Neutrophil (primary cell): ENCODE measurements around the gene RAP1B.

Experiments used
- H3K27ac ChIP-seq: fragments of 200-600 bp; sonication (generic); 2 replicates; pipeline ENCODE4 v1.5.1; 2016; ENCODE audit warnings: mild to moderate bottlenecking, moderate library complexity
- H3K27me3 ChIP-seq: fragments of 200-600 bp; sonication (generic); 2 replicates; pipeline ENCODE4 v1.6.0; 2016; ENCODE audit warnings: mild to moderate bottlenecking
- H3K36me3 ChIP-seq: fragments of 200-600 bp; sonication (generic); 2 replicates; pipeline ENCODE4 v1.5.1; 2017
- H3K4me1 ChIP-seq, 2 experiments: fragments of 200-600 bp in 1 of 2; sonication (generic) in 1 of 2; 1 replicate in 1 of 2; 2 replicates in 1 of 2; pipeline versions ENCODE4 v1.5.1 to v1.6.1; 2013 to 2016; ENCODE audit warnings: low read depth in 1 of 2, low read length in 1 of 2, mild to moderate bottlenecking in 1 of 2, moderate library complexity in 1 of 2; ENCODE audit not compliant: control insufficient read depth in 1 of 2, insufficient read depth in 1 of 2
- H3K4me3 ChIP-seq, 2 experiments: fragments of 200-600 bp in 1 of 2; sonication (generic) in 1 of 2; 1 replicate in 1 of 2; 2 replicates in 1 of 2; pipeline ENCODE4 v1.5.1; 2013 to 2016; ENCODE audit warnings: low read depth in 1 of 2, low read length in 1 of 2, mild to moderate bottlenecking in 1 of 2, moderate library complexity in 1 of 2
- H3K9me3 ChIP-seq: fragments of 200-600 bp; sonication (generic); 2 replicates; pipeline ENCODE4 v1.5.1; 2016
- CTCF ChIP-seq: fragments of 200-600 bp; sonication (generic); IDR thresholded peaks from 2 replicates; pipeline ENCODE4 v1.5.1; 2016; ENCODE audit warnings: antibody characterized with exemption

The RAP1B gene

DNA sequence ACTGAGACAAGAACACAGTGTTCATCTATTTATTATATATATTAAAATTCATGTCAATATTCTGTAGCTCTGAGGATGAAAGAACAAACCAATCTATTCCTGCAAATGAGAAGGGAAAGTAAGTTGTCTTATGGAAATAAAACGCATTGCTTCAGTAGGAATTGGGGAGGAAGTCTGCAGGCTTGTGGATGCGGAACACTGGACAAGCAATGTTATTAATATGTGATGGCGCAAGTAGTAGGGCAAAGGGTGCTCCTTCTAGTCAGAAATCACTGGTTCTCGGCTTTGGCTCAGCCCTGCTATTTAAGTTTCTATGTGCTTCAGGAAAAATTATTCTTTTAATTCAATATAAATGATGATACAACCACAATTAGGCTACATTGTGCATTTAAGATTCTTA is 28.8 kb upstream of the RAP1B start:
- Histone ChIP-seq H3K4me3 (no peak overlapping the region), H3K27me3 (no peaks in the 10 kb centered on the region), H3K9me3 (no peaks in the 10 kb centered on the region), H3K4me1 (no peaks in the 10 kb centered on the region), H3K27ac (no peak overlapping the region), H3K36me3 (no peaks in the 10 kb centered on the region)
- TF ChIP-seq CTCF: no peak

- Histone ChIP-seq H3K27me3 (no peaks in the 10 kb centered on the region), H3K4me3 (no peak overlapping the region), H3K27ac (no peak overlapping the region), H3K9me3 (no peaks in the 10 kb centered on the region), H3K4me1 (no peaks in the 10 kb centered on the region), H3K36me3 (no peaks in the 10 kb centered on the region)
- TF ChIP-seq CTCF: no peak
Measured at GRCh38 chr12:68585966-68586365, 24.7 kb upstream of the RAP1B start.

DNA sequence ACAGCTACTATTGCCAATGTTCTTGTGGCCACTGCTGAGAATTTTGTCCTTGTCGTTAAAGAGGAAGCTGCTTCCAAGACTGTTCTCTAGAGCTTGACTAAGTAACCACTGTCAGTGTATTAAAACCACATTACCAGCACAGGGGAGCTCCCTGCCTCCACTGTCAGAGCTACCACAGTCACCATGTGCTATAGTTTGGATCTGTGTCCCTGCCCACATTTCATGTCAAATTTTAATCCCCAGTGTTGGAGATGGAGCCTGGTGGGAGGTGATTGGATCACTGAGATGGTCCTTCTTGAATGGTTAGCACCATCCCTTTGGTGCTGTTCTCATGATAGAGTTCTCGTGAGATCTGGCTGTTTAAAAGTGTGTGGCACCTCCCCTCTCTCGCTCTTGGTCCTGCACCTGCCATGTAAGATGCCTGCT is 23.2 kb upstream of the RAP1B start:
- no peaks in the 10 kb centered on the region for H3K27me3 ChIP-seq
- H3K4me3 ChIP-seq: no peak overlapping the region
- H3K27ac ChIP-seq: no peak overlapping the region
- H3K36me3 ChIP-seq: no peaks in the 10 kb centered on the region
- no peak for TF ChIP-seq CTCF
- no peaks in the 10 kb centered on the region for H3K9me3 ChIP-seq
- H3K4me1 ChIP-seq: no peaks in the 10 kb centered on the region

DNA sequence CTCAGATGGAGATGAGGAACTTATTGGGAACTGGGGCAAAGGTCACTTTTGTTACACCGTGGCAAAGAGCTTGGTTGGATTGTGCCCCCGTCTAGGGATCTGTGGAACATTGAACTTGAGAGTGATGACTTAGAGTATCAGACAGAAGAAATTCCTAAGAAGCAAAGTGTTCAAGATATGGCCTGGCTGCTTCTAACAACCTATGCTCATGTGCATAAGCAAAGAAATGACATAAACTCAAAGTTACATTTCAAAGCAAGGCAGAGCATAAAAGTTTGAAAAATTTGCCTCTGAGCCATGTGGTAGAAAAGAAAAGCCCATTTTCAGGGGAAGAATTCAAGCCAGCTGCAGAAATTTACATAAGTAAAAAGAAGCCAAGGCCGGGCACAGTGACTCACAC is 21.5 kb upstream of the RAP1B start:
- Histone ChIP-seq H3K36me3 (no peaks in the 10 kb centered on the region), H3K4me1 (no peaks in the 10 kb centered on the region), H3K27ac (no peak overlapping the region), H3K27me3 (no peaks in the 10 kb centered on the region), H3K9me3 (no peaks in the 10 kb centered on the region), H3K4me3 (no peak overlapping the region)
- TF ChIP-seq CTCF: no peak

GRCh38 chr12:68591734-68592418 is 18.8 kb upstream of the RAP1B start:
- Histone ChIP-seq H3K36me3 (no peaks in the 10 kb centered on the region), H3K27me3 (no peaks in the 10 kb centered on the region), H3K9me3 (no peaks in the 10 kb centered on the region), H3K27ac (no peak overlapping the region), H3K4me3 (no peak overlapping the region), H3K4me1 (no peaks in the 10 kb centered on the region)
- no peak for TF ChIP-seq CTCF
